Right ventricle myocardium inferior (tissue), 1 donor: ENCODE measurements around the gene AHR. TPM values are rescaled to one million over a fixed set of nuclear protein-coding genes. Genes with fewer than 3 reads are reported as not detected.
A peak's percentile ranks its signal among the peaks of the same experiment; 100 is the strongest.
"Not testable (repeated sequence)": the region's sequence is repeated elsewhere in the genome, so short reads cannot be mapped to it uniquely, and the experiment has no call there.

ENCODE experiments used
- ATAC-seq: fragments of 200-7000 bp; cut with Tn5 transposase; one replicate; pipeline ENCODE4 v1.9.1; 2020; ENCODE audit warnings: mild to moderate bottlenecking, moderate library complexity
- DNase-seq: peaks from one replicate; pipeline ENCODE4 v3.0.0; 2021; ENCODE audit errors: missing footprints
- intact Hi-C: fragments of 100-400 bp; cut with DNase I; formaldehyde crosslinking; loops from one replicate; pipeline ENCODE4 v1.11.0; 2022
- total RNA-seq: library from RNA; stranded (reverse); fragmentation: NEBNext Ultra II Directional; extraction: Animal tissue kit (Norgen Biotek cat#: 25700); gene quantifications from one replicate; pipeline ENCODE4 v1.2.1, GENCODE V29; 2021
- donor health status: DM: no; HTN: yes; CAD: no; lungs with severe emphysema.

AHR gene
- total RNA-seq, 1 donor from 2014 or later: 29.6 TPM

- intact Hi-C loops: no loop called here
- no peak for DNase-seq
- no peak for ATAC-seq
Observed at GRCh38 chr7:17328641-17329040, 30.2 kb downstream of the AHR start.

GRCh38 chr7:17329440-17329839, 31.0 kb downstream of the AHR start:
- ATAC-seq (no peak), DNase-seq (no peak)
- intact Hi-C loops: no loop called here

GRCh38 chr7:17331891-17332501, 33.5 kb downstream of the AHR start:
- no peak for ATAC-seq
- no peak for DNase-seq
- intact Hi-C loops: no loop called here

GRCh38 chr7:17333221-17333620, 34.8 kb downstream of the AHR start:
- DNase-seq (no peak), ATAC-seq (no peak)
- intact Hi-C loops: loop anchor here (1.0 kb wide), 1 partner anchor 34 kb away; no protein-coding TSS in a partner anchor

- no peak for DNase-seq
- intact Hi-C loops: no loop called here
- no peak for ATAC-seq
Observed at GRCh38 chr7:17336168-17336567, 37.7 kb downstream of the AHR start.

DNA sequence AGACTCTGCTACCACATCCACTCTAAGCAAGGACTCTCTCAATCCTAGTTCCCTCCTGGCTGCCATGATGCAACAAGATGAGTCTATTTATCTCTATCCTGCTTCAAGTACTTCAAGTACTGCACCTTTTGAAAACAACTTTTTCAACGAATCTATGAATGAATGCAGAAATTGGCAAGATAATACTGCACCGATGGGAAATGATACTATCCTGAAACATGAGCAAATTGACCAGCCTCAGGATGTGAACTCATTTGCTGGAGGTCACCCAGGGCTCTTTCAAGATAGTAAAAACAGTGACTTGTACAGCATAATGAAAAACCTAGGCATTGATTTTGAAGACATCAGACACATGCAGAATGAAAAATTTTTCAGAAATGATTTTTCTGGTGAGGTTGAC, 40.7 kb downstream of the AHR start:
- DNase-seq (no peak), ATAC-seq (peak; percentile 52)
- intact Hi-C loops: no loop called here

GRCh38 chr7:17339952-17340351, 41.5 kb downstream of the AHR start:
- intact Hi-C loops: no loop called here
- peak; percentile 50 for DNase-seq
- peak; percentile 37 for ATAC-seq

- intact Hi-C loops: no loop called here
- ATAC-seq (no peak), DNase-seq (no peak)
Observed at GRCh38 chr7:17340655-17341054, 42.2 kb downstream of the AHR start.

DNA sequence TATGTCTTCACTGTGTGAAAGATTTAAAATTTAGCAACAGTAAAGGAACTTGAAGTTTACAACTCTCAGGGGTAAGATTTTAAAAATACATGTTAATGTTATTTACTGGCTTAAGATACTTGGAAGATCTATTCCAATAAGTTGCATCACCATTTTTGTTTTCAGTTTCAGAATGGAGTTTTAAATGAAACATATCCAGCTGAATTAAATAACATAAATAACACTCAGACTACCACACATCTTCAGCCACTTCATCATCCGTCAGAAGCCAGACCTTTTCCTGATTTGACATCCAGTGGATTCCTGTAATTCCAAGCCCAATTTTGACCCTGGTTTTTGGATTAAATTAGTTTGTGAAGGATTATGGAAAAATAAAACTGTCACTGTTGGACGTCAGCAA, 44.3 kb downstream of the AHR start:
- no peak for DNase-seq
- intact Hi-C loops: no loop called here
- no peak for ATAC-seq

GRCh38 chr7:17347401-17347800, 48.9 kb downstream of the AHR start:
- ATAC-seq: no peak
- intact Hi-C loops: no loop called here
- no peak for DNase-seq

GRCh38 chr7:17348932-17349331, 50.5 kb downstream of the AHR start:
- intact Hi-C loops, DNase-seq, ATAC-seq: not testable (repeated sequence)

GRCh38 chr7:17350321-17350720, 51.9 kb downstream of the AHR start:
- ATAC-seq, DNase-seq, intact Hi-C loops: not testable (repeated sequence)

- ATAC-seq, intact Hi-C loops, DNase-seq: not testable (repeated sequence)
Observed at GRCh38 chr7:17353650-17354419, 55.4 kb downstream of the AHR start.

DNA sequence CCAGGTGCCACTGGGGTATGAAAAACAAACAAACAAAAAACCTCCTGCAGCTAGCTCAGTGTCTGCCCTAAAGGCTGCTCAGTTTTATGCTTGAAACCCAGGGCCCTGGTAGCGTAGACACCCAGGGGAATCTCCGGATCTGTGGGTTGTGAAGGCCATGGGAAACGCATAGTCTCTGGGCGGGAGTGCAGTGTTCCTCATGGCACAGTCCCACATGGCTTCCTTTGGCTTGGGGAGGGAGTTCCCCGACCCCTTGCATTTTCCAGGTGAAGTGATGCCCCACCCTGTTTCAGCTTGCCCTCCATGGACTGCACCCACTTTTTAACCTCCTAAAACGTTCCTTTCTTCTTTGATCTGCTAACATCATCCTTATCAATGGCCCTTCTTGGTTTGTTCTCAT, 56.0 kb downstream of the AHR start:
- intact Hi-C loops: no loop called here
- ATAC-seq (no peak), DNase-seq (no peak)

DNA sequence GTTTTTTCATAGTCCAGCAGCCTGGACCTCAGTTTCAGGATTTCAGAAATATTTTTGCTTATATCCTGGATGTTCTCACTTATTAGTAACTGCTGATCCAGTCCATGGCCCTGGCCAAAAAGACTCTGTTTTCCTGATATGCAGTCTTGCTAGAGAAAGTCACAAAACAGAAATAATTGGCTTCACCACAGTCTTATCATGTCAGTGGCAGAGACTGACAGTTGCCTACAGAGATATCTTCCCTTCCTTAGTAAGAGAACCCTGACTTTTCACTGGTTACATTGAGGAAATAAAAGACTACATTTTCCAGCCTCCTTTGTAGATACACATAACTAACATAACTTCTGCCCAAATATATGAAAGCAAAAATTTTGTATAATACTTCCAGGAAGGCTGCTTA, 56.6 kb downstream of the AHR start:
- DNase-seq: no peak
- intact Hi-C loops: no loop called here
- no peak for ATAC-seq

GRCh38 chr7:17357952-17358351, 59.5 kb downstream of the AHR start:
- ATAC-seq (no peak), DNase-seq (no peak)
- intact Hi-C loops: no loop called here

DNA sequence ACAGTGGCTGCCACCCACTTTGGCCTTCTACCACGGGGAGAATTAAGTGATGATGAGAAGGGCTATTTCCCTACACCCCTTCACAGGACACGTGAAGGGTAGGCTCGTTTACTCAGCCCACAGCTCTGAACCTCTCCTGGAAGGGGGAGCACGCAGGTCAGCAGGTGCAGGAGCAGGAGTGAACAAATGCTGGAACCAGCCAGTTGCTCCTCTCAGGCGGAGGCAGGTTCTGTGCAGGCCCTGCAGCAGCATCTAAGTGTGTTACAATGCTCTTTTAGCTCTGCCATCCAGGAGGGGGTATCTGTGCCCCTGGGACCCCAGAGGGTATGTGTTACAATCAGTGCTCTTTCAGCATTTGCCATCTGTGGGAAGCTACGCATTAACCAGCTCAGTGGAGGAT, 61.2 kb downstream of the AHR start:
- intact Hi-C loops: no loop called here
- ATAC-seq (no peak), DNase-seq (no peak)

DNA sequence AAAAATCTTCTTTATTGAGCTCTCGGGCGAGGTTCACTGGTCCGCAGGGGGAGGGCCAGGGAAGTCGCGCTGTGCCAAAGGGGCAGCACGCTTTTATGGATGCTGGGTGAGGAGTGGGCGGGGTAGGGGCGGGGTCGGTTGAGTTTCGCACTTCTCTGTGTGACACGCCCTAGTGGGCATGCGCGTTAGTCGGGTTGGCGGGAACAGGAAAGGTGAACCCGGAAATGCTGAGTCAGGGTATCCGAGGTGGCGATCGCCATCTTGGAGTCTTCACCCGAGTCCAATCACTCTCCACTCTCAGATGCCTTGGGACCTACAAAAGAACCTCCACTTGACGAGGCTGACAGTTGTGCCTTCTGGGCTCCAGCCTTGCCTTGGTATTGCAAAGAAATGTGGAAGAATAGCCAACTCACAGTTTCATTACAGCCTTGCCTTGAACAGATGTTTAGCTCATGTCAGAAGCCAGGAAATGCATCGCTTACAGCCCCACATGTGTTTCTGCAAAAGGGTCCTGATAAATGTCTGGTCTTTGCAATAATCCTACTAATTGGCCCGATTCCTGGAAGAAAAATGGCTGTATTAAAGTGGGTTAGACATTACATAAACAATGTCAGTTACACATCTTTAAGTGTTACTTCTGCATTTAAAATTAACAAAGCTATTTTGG, 64.1 kb downstream of the AHR start:
- DNase-seq: no peak
- ATAC-seq: no peak
- intact Hi-C loops: no loop called here

DNA sequence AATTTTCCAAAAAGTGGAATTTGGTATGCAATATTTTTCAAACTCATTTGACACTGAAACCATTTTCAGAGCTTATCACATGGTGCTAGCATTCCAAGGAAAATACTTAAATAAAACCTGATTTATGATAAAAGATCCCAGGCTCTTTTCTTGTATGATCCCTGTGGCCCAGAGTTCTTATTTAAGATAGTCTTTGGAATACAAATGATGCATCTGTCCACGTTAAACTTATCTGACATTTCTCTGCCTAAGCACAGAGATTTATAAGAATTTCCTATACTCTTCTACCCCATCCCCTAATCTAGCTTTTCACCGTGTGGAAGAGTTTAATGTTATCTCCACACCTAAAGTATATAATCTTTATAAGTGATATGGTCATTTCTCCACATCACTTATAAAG, 66.2 kb downstream of the AHR start:
- ATAC-seq (no peak), DNase-seq (no peak)
- intact Hi-C loops: no loop called here

- ATAC-seq (no peak), DNase-seq (no peak)
- intact Hi-C loops: no loop called here
Observed at GRCh38 chr7:17365775-17366174, 67.3 kb downstream of the AHR start.
